T-helper 17 cell (primary cell): ENCODE data around the gene CCDC102A. TPM values are rescaled to one million over a fixed set of nuclear protein-coding genes. Genes with fewer than 3 reads are reported as not detected.
A peak's percentile ranks its signal among the peaks of the same experiment; 100 is the strongest.

Experiments used
- ATAC-seq: fragments of 150-1000 bp; cut with Tn5 transposase; 2 replicates; pipeline ENCODE4 v1.10.0; 2021; ENCODE audit warnings: mild to moderate bottlenecking, moderate library complexity
- DNase-seq, 3 donors: peaks; one replicate each; pipeline versions ENCODE4 v3.0.0 to v3.0.0-alpha.2; 2020 to 2021
- H3K9me3 ChIP-seq: one replicate; pipeline ENCODE4 v1.7.0; 2013; ENCODE audit warnings: low read length, mild to moderate bottlenecking; ENCODE audit not compliant: control insufficient read depth, poor library complexity, severe bottlenecking
- H3K27ac Mint-ChIP-seq: one replicate; pipeline ENCODE4 v1.8.0; 2022; ENCODE audit warnings: mild to moderate bottlenecking, moderate library complexity, mixed read lengths
- H3K27me3 Mint-ChIP-seq: one replicate; pipeline ENCODE4 v1.8.0; 2022; ENCODE audit warnings: mixed read lengths
- H3K36me3 Mint-ChIP-seq: one replicate; pipeline ENCODE4 v1.8.0; 2022; ENCODE audit warnings: low read depth, mixed read lengths
- H3K4me1 Mint-ChIP-seq: one replicate; pipeline ENCODE4 v1.8.0; 2022; ENCODE audit warnings: mild to moderate bottlenecking, mixed read lengths
- H3K4me3 Mint-ChIP-seq: one replicate; pipeline ENCODE4 v1.8.0; 2022; ENCODE audit warnings: mild to moderate bottlenecking, moderate library complexity, mixed read lengths
- total RNA-seq, 4 donors: library from RNA in 2 of 4; stranded (reverse) in 2 of 4; gene quantifications; one replicate each; pipeline ENCODE4 v1.2.3 and lab custom pipeline; 2022 to 2026

Gene CCDC102A
- total RNA-seq (1 to 10 TPM; 3.1 to 4.9 TPM), total RNA-seq (lab: John Stamatoyannopoulos, UW) (4.8 to 7.0 reads per million in 2 donors)

- Mint-ChIP-seq H3K36me3 (peaks cover 2% of the 10 kb centered on the region), H3K4me3 (peak within 1 kb of the TSS; percentile 89), H3K27ac (peak within 1 kb of the TSS; percentile 95), H3K27me3 (no peaks in the 10 kb centered on the region), H3K4me1 (peaks cover 61% of the 10 kb centered on the region)
- H3K9me3 ChIP-seq, result no peaks in the 10 kb centered on the region
- ATAC-seq (peak; percentile 22), DNase-seq (peak; percentile 39 to 64 (median 54))
These were observed at the start of gene CCDC102A for GRCh38 chr16:57536306-57537193. TSS of gene CCDC102A (minus strand) at chr16:57536571. CDS start at chr16:57529177, 7,394 bp downstream.

- Mint-ChIP-seq H3K4me3 (no peak overlapping the region), H3K36me3 (peaks cover 4% of the 10 kb centered on the region), H3K4me1 (peaks cover 2% of the 10 kb centered on the region), H3K27ac (no peak overlapping the region), H3K27me3 (peaks cover 5% of the 10 kb centered on the region)
- no peak for ATAC-seq
- no peak for DNase-seq
- no peaks in the 10 kb centered on the region for H3K9me3 ChIP-seq
These were observed 48.8 kb upstream of the CCDC102A start for GRCh38 chr16:57585051-57585687.

- Mint-ChIP-seq H3K27me3 (peaks cover 13% of the 10 kb centered on the region), H3K27ac (peak overlapping the region; percentile 91), H3K36me3 (peaks cover 4% of the 10 kb centered on the region), H3K4me3 (peak overlapping the region; percentile 81), H3K4me1 (peaks cover 29% of the 10 kb centered on the region)
- DNase-seq, result no peak
- ATAC-seq, result no peak
- H3K9me3 ChIP-seq, result no peaks in the 10 kb centered on the region
These were observed 42.9 kb upstream of the CCDC102A start for GRCh38 chr16:57579361-57579665.

GRCh38 chr16:57578521-57579360 is 42.4 kb upstream of the CCDC102A start:
- DNase-seq (no peak), ATAC-seq (no peak)
- peaks cover 29% of the 10 kb centered on the region for H3K4me1 Mint-ChIP-seq
- H3K9me3 ChIP-seq, result no peaks in the 10 kb centered on the region
- H3K27me3 Mint-ChIP-seq, result peaks cover 13% of the 10 kb centered on the region
- peaks cover 4% of the 10 kb centered on the region for H3K36me3 Mint-ChIP-seq
- H3K4me3 Mint-ChIP-seq, result peak overlapping the region; percentile 81
- peak overlapping the region; percentile 91 for H3K27ac Mint-ChIP-seq

GRCh38 chr16:57577691-57578224 is 41.4 kb upstream of the CCDC102A start:
- Mint-ChIP-seq H3K4me3 (peak overlapping the region; percentile 31), H3K27me3 (peaks cover 13% of the 10 kb centered on the region), H3K4me1 (peaks cover 33% of the 10 kb centered on the region), H3K27ac (peak overlapping the region; percentile 91), H3K36me3 (peaks cover 4% of the 10 kb centered on the region)
- H3K9me3 ChIP-seq, result no peaks in the 10 kb centered on the region
- peak; percentile 29 for ATAC-seq
- no peak for DNase-seq

- H3K9me3 ChIP-seq, result no peaks in the 10 kb centered on the region
- Mint-ChIP-seq H3K4me1 (peaks cover 33% of the 10 kb centered on the region), H3K4me3 (no peak overlapping the region), H3K27ac (no peak overlapping the region), H3K36me3 (peaks cover 4% of the 10 kb centered on the region), H3K27me3 (peaks cover 13% of the 10 kb centered on the region)
- ATAC-seq, result no peak
- DNase-seq, result no peak
These were observed 40.8 kb upstream of the CCDC102A start for GRCh38 chr16:57577214-57577613.

GRCh38 chr16:57576429-57576870 is 40.1 kb upstream of the CCDC102A start:
- peak; percentile 92 for ATAC-seq
- no peak overlapping the region for H3K27ac Mint-ChIP-seq

GRCh38 chr16:57575468-57576277 is 39.3 kb upstream of the CCDC102A start:
- DNase-seq, result no peak
- ATAC-seq, result no peak
- Mint-ChIP-seq H3K4me3 (no peak overlapping the region), H3K27me3 (peaks cover 12% of the 10 kb centered on the region), H3K36me3 (peaks cover 4% of the 10 kb centered on the region), H3K4me1 (peaks cover 33% of the 10 kb centered on the region), H3K27ac (no peak overlapping the region)
- no peaks in the 10 kb centered on the region for H3K9me3 ChIP-seq

More at GRCh38 chr16:57576429-57576870, 40.1 kb upstream of the CCDC102A start:
- no peaks in the 10 kb centered on the region for H3K9me3 ChIP-seq
- H3K4me1 Mint-ChIP-seq, result peaks cover 33% of the 10 kb centered on the region
- no peak overlapping the region for H3K4me3 Mint-ChIP-seq
- H3K36me3 Mint-ChIP-seq, result peaks cover 4% of the 10 kb centered on the region
- peak; percentile 56 to 76 (median 57) for DNase-seq
- peaks cover 13% of the 10 kb centered on the region for H3K27me3 Mint-ChIP-seq

- no peaks in the 10 kb centered on the region for H3K9me3 ChIP-seq
- no peak overlapping the region for H3K4me3 Mint-ChIP-seq
- DNase-seq, result no peak
- H3K36me3 Mint-ChIP-seq, result peaks cover under 1% of the 10 kb centered on the region
- peaks cover 30% of the 10 kb centered on the region for H3K4me1 Mint-ChIP-seq
- H3K27me3 Mint-ChIP-seq, result peaks cover 7% of the 10 kb centered on the region
- ATAC-seq, result no peak
- no peak overlapping the region for H3K27ac Mint-ChIP-seq
These were observed 38.5 kb upstream of the CCDC102A start for GRCh38 chr16:57574646-57575467.

- ATAC-seq (no peak), DNase-seq (no peak)
- Mint-ChIP-seq H3K27me3 (peaks cover 3% of the 10 kb centered on the region), H3K4me3 (no peak overlapping the region), H3K27ac (no peak overlapping the region), H3K36me3 (peaks cover 7% of the 10 kb centered on the region), H3K4me1 (peaks cover 24% of the 10 kb centered on the region)
- no peaks in the 10 kb centered on the region for H3K9me3 ChIP-seq
These were observed 37.7 kb upstream of the CCDC102A start for GRCh38 chr16:57574086-57574485.

GRCh38 chr16:57572978-57573728 is 36.8 kb upstream of the CCDC102A start:
- no peak for ATAC-seq
- Mint-ChIP-seq H3K27ac (peak overlapping the region; percentile 56), H3K27me3 (no peaks in the 10 kb centered on the region), H3K4me3 (no peak overlapping the region), H3K36me3 (peaks cover 8% of the 10 kb centered on the region), H3K4me1 (peaks cover 17% of the 10 kb centered on the region)
- H3K9me3 ChIP-seq, result no peaks in the 10 kb centered on the region
- no peak for DNase-seq
